Astrocyte (in vitro differentiated cells and primary cell): ENCODE data around the gene NR5A1. TPM values are rescaled to one million over a fixed set of nuclear protein-coding genes. Genes with fewer than 3 reads are reported as not detected.

ENCODE experiments used
- DNase-seq: peaks from one replicate; pipeline ENCODE4 v3.0.0-alpha.2; 2010; ENCODE audit warnings: low read depth
- FAIRE-seq: peaks from 2 replicates; lab custom pipeline; 2011; peaks lifted over from hg19 to GRCh38; lab: Jason Lieb, UNC
- H2AFZ ChIP-seq: 2 replicates; pipeline ENCODE4 v1.6.0; 2012; ENCODE audit warnings: low read depth, low read length, inconsistent platforms
- H3K27ac ChIP-seq: 2 replicates; pipeline ENCODE4 v1.5.1; 2011; ENCODE audit warnings: low read depth, low read length, inconsistent platforms
- H3K27me3 ChIP-seq: 2 replicates; pipeline ENCODE4 v1.6.0; 2011; ENCODE audit warnings: low read length, inconsistent platforms; ENCODE audit not compliant: insufficient read depth
- H3K36me3 ChIP-seq: 2 replicates; pipeline ENCODE4 v1.5.1; 2011; ENCODE audit warnings: low read length, inconsistent platforms; ENCODE audit not compliant: insufficient read depth
- H3K4me1 ChIP-seq: 2 replicates; pipeline ENCODE4 v1.5.1; 2011; ENCODE audit warnings: low read length, inconsistent platforms; ENCODE audit not compliant: insufficient read depth
- H3K4me2 ChIP-seq: 2 replicates; pipeline ENCODE4 v1.6.0; 2012; ENCODE audit warnings: low read length, inconsistent platforms
- H3K4me3 ChIP-seq: 2 replicates; pipeline ENCODE4 v1.5.1; 2011; ENCODE audit warnings: low read depth, mild to moderate bottlenecking, low read length, inconsistent platforms; ENCODE audit not compliant: insufficient read depth
- H3K79me2 ChIP-seq: 2 replicates; pipeline ENCODE4 v1.6.0; 2012; ENCODE audit warnings: mild to moderate bottlenecking, low read length, inconsistent platforms; ENCODE audit not compliant: insufficient read depth
- H3K9ac ChIP-seq: 2 replicates; pipeline ENCODE4 v1.6.0; 2012; ENCODE audit warnings: mild to moderate bottlenecking, low read length, inconsistent platforms
- H3K9me3 ChIP-seq: 2 replicates; pipeline ENCODE4 v1.5.1; 2012; ENCODE audit warnings: low read depth, mild to moderate bottlenecking, low read length, inconsistent platforms; ENCODE audit not compliant: insufficient read depth
- H4K20me1 ChIP-seq: 2 replicates; pipeline ENCODE4 v1.6.0; 2012; ENCODE audit warnings: low read length, inconsistent platforms; ENCODE audit not compliant: insufficient read depth
- H3K27ac Mint-ChIP-seq: one replicate; pipeline ENCODE4 v1.8.0; 2021; ENCODE audit warnings: mild to moderate bottlenecking, mixed read lengths; ENCODE audit not compliant: unreplicated experiment
- H3K27me3 Mint-ChIP-seq: one replicate; pipeline ENCODE4 v1.8.0; 2021; ENCODE audit warnings: low read depth, mixed read lengths; ENCODE audit not compliant: unreplicated experiment
- H3K36me3 Mint-ChIP-seq: one replicate; pipeline ENCODE4 v1.8.0; 2021; ENCODE audit warnings: low read depth, mixed read lengths; ENCODE audit not compliant: unreplicated experiment
- H3K4me1 Mint-ChIP-seq: one replicate; pipeline ENCODE4 v1.8.0; 2021; ENCODE audit warnings: low read depth, mixed read lengths; ENCODE audit not compliant: unreplicated experiment
- H3K4me3 Mint-ChIP-seq: one replicate; pipeline ENCODE4 v1.8.0; 2021; ENCODE audit warnings: mild to moderate bottlenecking, moderate library complexity, mixed read lengths; ENCODE audit not compliant: unreplicated experiment
- H3K9me3 Mint-ChIP-seq: one replicate; pipeline ENCODE4 v1.8.0; 2021; ENCODE audit warnings: mild to moderate bottlenecking, mixed read lengths; ENCODE audit not compliant: unreplicated experiment
- CTCF ChIP-seq: IDR thresholded peaks from 2 replicates; pipeline ENCODE4 v1.5.1; 2011; ENCODE audit warnings: low read depth, mild to moderate bottlenecking, inconsistent platforms, low read length, moderate library complexity; ENCODE audit not compliant: insufficient read depth
- EZH2 ChIP-seq: IDR thresholded peaks from 2 replicates; pipeline ENCODE4 v1.6.1; 2012; ENCODE audit warnings: mild to moderate bottlenecking, low read length, inconsistent platforms; ENCODE audit not compliant: insufficient read depth
- total RNA-seq: library from RNA; stranded (reverse); gene quantifications from 2 replicates; pipeline ENCODE4 v1.2.1, GENCODE V29; 2021

NR5A1 gene
- total RNA-seq, 1 donor from 2014 or later = not detected

- Histone ChIP-seq H3K36me3 (no peaks in the 10 kb centered on the region), H2AFZ (no peak overlapping the region), H3K4me2 (no peak overlapping the region), H3K4me1 (peaks cover under 1% of the 10 kb centered on the region), H3K79me2 (no peaks in the 10 kb centered on the region), H3K27ac (no peak overlapping the region), H3K27me3 (peaks cover 48% of the 10 kb centered on the region), H3K9ac (no peak overlapping the region), H4K20me1 (no peaks in the 10 kb centered on the region), H3K9me3 (no peaks in the 10 kb centered on the region), H3K4me3 (no peak overlapping the region)
- Mint-ChIP-seq H3K4me1 (no peaks in the 10 kb centered on the region), H3K9me3 (peaks cover 4% of the 10 kb centered on the region), H3K4me3 (no peak overlapping the region), H3K36me3 (peaks cover 3% of the 10 kb centered on the region), H3K27me3 (peaks cover 45% of the 10 kb centered on the region), H3K27ac (no peak overlapping the region)
- DNase-seq (no peak), FAIRE-seq (no peak)
- TF ChIP-seq CTCF (no peak), EZH2 (no peak)
Measured at GRCh38 chr9:124482431-124483031, 24.7 kb downstream of the NR5A1 start.

GRCh38 chr9:124481115-124481514 is 26.1 kb downstream of the NR5A1 start:
- Histone ChIP-seq H3K27me3 (peaks cover 38% of the 10 kb centered on the region), H3K9ac (no peak overlapping the region), H3K36me3 (no peaks in the 10 kb centered on the region), H3K4me3 (no peak overlapping the region), H4K20me1 (no peaks in the 10 kb centered on the region), H2AFZ (no peak overlapping the region), H3K4me2 (no peak overlapping the region), H3K4me1 (peaks cover 4% of the 10 kb centered on the region), H3K9me3 (no peaks in the 10 kb centered on the region), H3K79me2 (no peaks in the 10 kb centered on the region), H3K27ac (no peak overlapping the region)
- H3K4me1 Mint-ChIP-seq = no peaks in the 10 kb centered on the region
- H3K27ac Mint-ChIP-seq = no peak overlapping the region
- TF ChIP-seq EZH2 = no peak
- TF ChIP-seq CTCF = no peak
- no peak overlapping the region for H3K4me3 Mint-ChIP-seq
- peaks cover 3% of the 10 kb centered on the region for H3K36me3 Mint-ChIP-seq
- no peak for DNase-seq
- FAIRE-seq = no peak
- H3K27me3 Mint-ChIP-seq = peaks cover 44% of the 10 kb centered on the region
- peaks cover 4% of the 10 kb centered on the region for H3K9me3 Mint-ChIP-seq

- DNase-seq = no peak
- no peak overlapping the region for H2AFZ ChIP-seq
- H3K4me1 Mint-ChIP-seq = no peaks in the 10 kb centered on the region
- H3K27me3 Mint-ChIP-seq = peaks cover 45% of the 10 kb centered on the region
- no peak overlapping the region for H3K27ac ChIP-seq
- no peaks in the 10 kb centered on the region for H3K36me3 ChIP-seq
- no peak for FAIRE-seq
- H3K27ac Mint-ChIP-seq = no peak overlapping the region
- peaks cover 34% of the 10 kb centered on the region for H3K27me3 ChIP-seq
- no peak overlapping the region for H3K4me3 Mint-ChIP-seq
- TF ChIP-seq EZH2 (no peak), CTCF (peak; percentile 26)
- no peaks in the 10 kb centered on the region for H3K9me3 ChIP-seq
- no peak overlapping the region for H3K4me2 ChIP-seq
- peaks cover 3% of the 10 kb centered on the region for H3K36me3 Mint-ChIP-seq
- H3K79me2 ChIP-seq = no peaks in the 10 kb centered on the region
- peaks cover 4% of the 10 kb centered on the region for H3K4me1 ChIP-seq
- no peak overlapping the region for H3K9ac ChIP-seq
- peaks cover 4% of the 10 kb centered on the region for H3K9me3 Mint-ChIP-seq
- no peak overlapping the region for H3K4me3 ChIP-seq
- H4K20me1 ChIP-seq = no peaks in the 10 kb centered on the region
Measured at GRCh38 chr9:124480621-124480981, 26.6 kb downstream of the NR5A1 start.
